Astrocyte (in vitro differentiated cells and primary cell): ENCODE data around the gene CDK5R1.

ENCODE experiments used
- EZH2 ChIP-seq: IDR thresholded peaks from 2 replicates; pipeline ENCODE4 v1.6.1; 2012; ENCODE audit warnings: mild to moderate bottlenecking, low read length, inconsistent platforms; ENCODE audit not compliant: insufficient read depth
- TF ChIP-seq, protein P1 (sequence below): IDR thresholded peaks from 2 replicates; pipeline ENCODE4 v1.5.1; 2011; ENCODE audit warnings: low read depth, mild to moderate bottlenecking, inconsistent platforms, low read length, moderate library complexity; ENCODE audit not compliant: insufficient read depth

- TF ChIP-seq, protein P1, sequence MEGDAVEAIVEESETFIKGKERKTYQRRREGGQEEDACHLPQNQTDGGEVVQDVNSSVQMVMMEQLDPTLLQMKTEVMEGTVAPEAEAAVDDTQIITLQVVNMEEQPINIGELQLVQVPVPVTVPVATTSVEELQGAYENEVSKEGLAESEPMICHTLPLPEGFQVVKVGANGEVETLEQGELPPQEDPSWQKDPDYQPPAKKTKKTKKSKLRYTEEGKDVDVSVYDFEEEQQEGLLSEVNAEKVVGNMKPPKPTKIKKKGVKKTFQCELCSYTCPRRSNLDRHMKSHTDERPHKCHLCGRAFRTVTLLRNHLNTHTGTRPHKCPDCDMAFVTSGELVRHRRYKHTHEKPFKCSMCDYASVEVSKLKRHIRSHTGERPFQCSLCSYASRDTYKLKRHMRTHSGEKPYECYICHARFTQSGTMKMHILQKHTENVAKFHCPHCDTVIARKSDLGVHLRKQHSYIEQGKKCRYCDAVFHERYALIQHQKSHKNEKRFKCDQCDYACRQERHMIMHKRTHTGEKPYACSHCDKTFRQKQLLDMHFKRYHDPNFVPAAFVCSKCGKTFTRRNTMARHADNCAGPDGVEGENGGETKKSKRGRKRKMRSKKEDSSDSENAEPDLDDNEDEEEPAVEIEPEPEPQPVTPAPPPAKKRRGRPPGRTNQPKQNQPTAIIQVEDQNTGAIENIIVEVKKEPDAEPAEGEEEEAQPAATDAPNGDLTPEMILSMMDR: no peak
- no peak for TF ChIP-seq EZH2
These were observed 7.3 kb downstream of the CDK5R1 start for GRCh38 chr17:32493976-32494513.
